A549 (cell line): ENCODE data around the gene CTNNBIP1.

Source experiments
- CBX8 ChIP-seq: fragments of 200-600 bp; sonication (generic); IDR thresholded peaks from 2 replicates; pipeline ENCODE4 v1.6.1; 2016
- CTCF ChIP-seq: fragments of >200 bp; sonication (Bioruptor Twin); formaldehyde crosslinking; IDR thresholded peaks from 3 replicates; pipeline ENCODE4 v1.5.1; 2016
- E2F6 ChIP-seq: IDR thresholded peaks from 2 replicates; pipeline ENCODE4 v1.6.1; 2012; ENCODE audit warnings: low read depth, borderline replicate concordance
- EHF ChIP-seq: fragments of 250-450 bp; sonication (Bioruptor Pico); IDR thresholded peaks from 2 replicates; pipeline ENCODE4 v1.5.0; 2020; ENCODE audit warnings: mild to moderate bottlenecking
- EP300 ChIP-seq, 2 experiments: fragments of >200 bp; sonication (Bioruptor Twin); formaldehyde crosslinking; IDR thresholded peaks; 2 replicates in 1 of 2; 3 replicates in 1 of 2; pipeline ENCODE4 v1.6.1; 2016 to 2017
- POLR2A ChIP-seq: IDR thresholded peaks from 2 replicates; pipeline ENCODE4 v1.6.1; 2012; ENCODE audit warnings: mild to moderate bottlenecking, low read length
- POLR2AphosphoS2 ChIP-seq: conservative IDR thresholded peaks from 2 replicates; pipeline ENCODE4 v1.6.1; 2012; ENCODE audit warnings: low read length, improper control_type of control experiment, inconsistent platforms
- ZFP36 ChIP-seq: fragments of 450-650 bp; IDR thresholded peaks from 2 replicates; pipeline ENCODE4 v1.6.1; 2014; ENCODE audit warnings: borderline replicate concordance; ENCODE audit not compliant: partially characterized antibody

- TF ChIP-seq EP300 (IDR thresholded peaks at IDR 0.05), result no peak
- no peak for TF ChIP-seq POLR2A
- no peak for TF ChIP-seq CTCF
- no peak for TF ChIP-seq ZFP36
- no peak for TF ChIP-seq EHF (CRISPR knock-in tag)
- no peak for TF ChIP-seq E2F6
- TF ChIP-seq CBX8, result no peak
- TF ChIP-seq POLR2AphosphoS2, result no peak
Measured at GRCh38 chr1:9809100-9809510, 101.0 kb downstream of the CTNNBIP1 start.
